Neural progenitor cell (in vitro differentiated cells): ENCODE data around the gene RFX8. TPM values are rescaled to one million over a fixed set of nuclear protein-coding genes. Genes with fewer than 3 reads are reported as not detected.

Experiments
- DNase-seq: peaks from one replicate; pipeline ENCODE4 v3.0.0-alpha.2; 2016; ENCODE audit warnings: low spot score
- H2AFZ ChIP-seq: fragments of 200-600 bp; sonication (generic); replicated peaks from 2 replicates; pipeline ENCODE4 v1.6.1; 2016; ENCODE audit warnings: antibody characterized with exemption
- H3F3A ChIP-seq: fragments of 200-600 bp; sonication (generic); 2 replicates; pipeline ENCODE4 v1.6.1; 2016; ENCODE audit warnings: antibody characterized with exemption, low read depth
- H3K27ac ChIP-seq: fragments of 200-600 bp; sonication (generic); 2 replicates; pipeline ENCODE4 v1.5.1; 2016; ENCODE audit warnings: mild to moderate bottlenecking
- H3K27me3 ChIP-seq: fragments of 200-600 bp; sonication (generic); 2 replicates; pipeline ENCODE4 v1.6.1; 2016; ENCODE audit warnings: mild to moderate bottlenecking, moderate library complexity
- H3K36me3 ChIP-seq: fragments of 200-600 bp; sonication (generic); 2 replicates; pipeline ENCODE4 v1.5.1; 2016
- H3K4me1 ChIP-seq: fragments of 200-600 bp; sonication (generic); 2 replicates; pipeline ENCODE4 v1.6.1; 2016; ENCODE audit warnings: mixed run types
- H3K4me2 ChIP-seq: fragments of 200-600 bp; sonication (generic); 2 replicates; pipeline ENCODE4 v1.6.1; 2016
- H3K4me3 ChIP-seq: fragments of 200-600 bp; sonication (generic); 2 replicates; pipeline ENCODE4 v1.5.1; 2016
- H3K79me2 ChIP-seq: fragments of 200-600 bp; sonication (generic); 2 replicates; pipeline ENCODE4 v1.6.1; 2016; ENCODE audit warnings: low read depth
- H3K9ac ChIP-seq: fragments of 200-600 bp; sonication (generic); 2 replicates; pipeline ENCODE4 v1.6.1; 2016
- H3K9me3 ChIP-seq: fragments of 200-600 bp; sonication (generic); 2 replicates; pipeline ENCODE4 v1.5.1; 2016; ENCODE audit warnings: low read depth
- H4K20me1 ChIP-seq: fragments of 200-600 bp; sonication (generic); 2 replicates; pipeline ENCODE4 v1.6.1; 2016; ENCODE audit warnings: low read depth
- H3K27ac Mint-ChIP-seq: 3 replicates; pipeline ENCODE4 v1.8.0; 2021; ENCODE audit warnings: mixed read lengths
- H3K27me3 Mint-ChIP-seq: 2 replicates; pipeline ENCODE4 v1.8.0; 2022; ENCODE audit warnings: low read depth, mild to moderate bottlenecking, inconsistent platforms, moderate library complexity, mixed read lengths; ENCODE audit not compliant: insufficient read depth
- H3K36me3 Mint-ChIP-seq: 3 replicates; pipeline ENCODE4 v1.8.0; 2021; ENCODE audit warnings: mixed read lengths
- H3K4me1 Mint-ChIP-seq: 3 replicates; pipeline ENCODE4 v1.8.0; 2021; ENCODE audit warnings: mixed read lengths
- H3K4me3 Mint-ChIP-seq: 3 replicates; pipeline ENCODE4 v1.8.0; 2021; ENCODE audit warnings: mild to moderate bottlenecking, moderate library complexity, mixed read lengths
- H3K9me3 Mint-ChIP-seq: 3 replicates; pipeline ENCODE4 v1.8.0; 2020; ENCODE audit warnings: mixed read lengths
- CTCF ChIP-seq: fragments of 200-600 bp; sonication (generic); IDR thresholded peaks from 2 replicates; pipeline ENCODE4 v1.5.1; 2017; ENCODE audit warnings: antibody characterized with exemption, mild to moderate bottlenecking
- EZH2 ChIP-seq: fragments of 200-600 bp; sonication (generic); IDR thresholded peaks from 2 replicates; pipeline ENCODE4 v1.6.1; 2017; ENCODE audit warnings: antibody characterized with exemption, mild to moderate bottlenecking, moderate library complexity
- EZH2phosphoT487 ChIP-seq: fragments of 200-600 bp; sonication (generic); IDR thresholded peaks from 2 replicates; pipeline ENCODE4 v1.6.1; 2017; ENCODE audit warnings: antibody characterized with exemption
- total RNA-seq: library from RNA; depleted of rRNA; stranded (reverse); fragments of >200 nt; gene quantifications from 2 replicates; pipeline ENCODE4 v1.2.3, GENCODE V29; 2015; ENCODE audit warnings: low replicate concordance

The RFX8 gene
- total RNA-seq, 1 donor from 2014 or later = 0.37 TPM

DNA sequence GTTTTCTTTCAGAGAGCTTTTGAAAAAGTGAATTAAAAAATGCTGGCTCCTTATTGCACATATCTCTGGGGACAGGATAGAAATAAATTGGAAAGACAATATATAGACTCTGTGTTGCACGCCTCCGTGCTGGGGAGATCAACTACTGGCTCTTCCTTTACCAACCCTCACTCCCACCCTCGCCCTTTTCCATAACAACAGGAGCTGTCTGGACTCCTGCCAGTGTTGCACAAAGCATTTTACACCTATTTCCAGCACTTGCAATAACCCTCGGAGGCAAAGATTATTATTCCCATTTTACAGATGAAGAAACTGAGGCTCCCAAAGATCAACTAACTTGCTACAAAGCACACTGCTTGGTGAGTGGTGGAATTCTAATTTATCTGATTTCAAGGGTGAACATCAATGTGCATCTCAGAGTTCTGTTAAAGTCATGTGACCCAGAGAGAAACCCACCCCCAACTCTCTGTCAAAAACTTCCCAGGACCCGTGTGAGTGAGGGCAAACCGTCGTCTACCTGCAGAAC lies 91.8 kb downstream of the RFX8 start:
- Mint-ChIP-seq H3K36me3 (no peaks in the 10 kb centered on the region), H3K9me3 (no peaks in the 10 kb centered on the region), H3K27ac (no peak overlapping the region), H3K4me1 (peaks cover 15% of the 10 kb centered on the region), H3K27me3 (peaks cover 25% of the 10 kb centered on the region), H3K4me3 (no peak overlapping the region)
- no peak for DNase-seq
- TF ChIP-seq EZH2phosphoT487 (no peak), CTCF (no peak), EZH2 (no peak)
- H3K36me3 ChIP-seq = no peaks in the 10 kb centered on the region
- no peak overlapping the region for H3K4me3 ChIP-seq
- H4K20me1 ChIP-seq = no peaks in the 10 kb centered on the region
- H3K27ac ChIP-seq = no peak overlapping the region
- H3K4me2 ChIP-seq = no peak overlapping the region
- H3K79me2 ChIP-seq = no peaks in the 10 kb centered on the region
- H3K27me3 ChIP-seq = peaks cover 40% of the 10 kb centered on the region
- H3K9ac ChIP-seq = no peak overlapping the region
- no peak overlapping the region for H2AFZ ChIP-seq
- H3K4me1 ChIP-seq = no peaks in the 10 kb centered on the region
- no peaks in the 10 kb centered on the region for H3F3A ChIP-seq
- no peaks in the 10 kb centered on the region for H3K9me3 ChIP-seq

- H3K79me2 ChIP-seq = no peaks in the 10 kb centered on the region
- Mint-ChIP-seq H3K4me1 (peaks cover 15% of the 10 kb centered on the region), H3K27me3 (peaks cover 21% of the 10 kb centered on the region), H3K27ac (no peak overlapping the region), H3K4me3 (no peak overlapping the region), H3K36me3 (no peaks in the 10 kb centered on the region), H3K9me3 (no peaks in the 10 kb centered on the region)
- no peaks in the 10 kb centered on the region for H3K9me3 ChIP-seq
- peaks cover 34% of the 10 kb centered on the region for H3K27me3 ChIP-seq
- no peak overlapping the region for H3K4me2 ChIP-seq
- TF ChIP-seq EZH2phosphoT487 (no peak), CTCF (no peak), EZH2 (no peak)
- no peak overlapping the region for H2AFZ ChIP-seq
- no peaks in the 10 kb centered on the region for H3K4me1 ChIP-seq
- no peak overlapping the region for H3K9ac ChIP-seq
- H3K4me3 ChIP-seq = no peak overlapping the region
- H4K20me1 ChIP-seq = no peaks in the 10 kb centered on the region
- H3F3A ChIP-seq = no peaks in the 10 kb centered on the region
- H3K36me3 ChIP-seq = no peaks in the 10 kb centered on the region
- DNase-seq = no peak
- H3K27ac ChIP-seq = no peak overlapping the region
Observed at GRCh38 chr2:101382442-101382841, 92.5 kb downstream of the RFX8 start.

GRCh38 chr2:101380376-101380775 lies 94.5 kb downstream of the RFX8 start:
- Mint-ChIP-seq H3K4me3 (no peak overlapping the region), H3K36me3 (no peaks in the 10 kb centered on the region), H3K27me3 (peaks cover 13% of the 10 kb centered on the region), H3K4me1 (peaks cover 15% of the 10 kb centered on the region), H3K9me3 (no peaks in the 10 kb centered on the region), H3K27ac (no peak overlapping the region)
- H3K4me3 ChIP-seq = no peak overlapping the region
- no peaks in the 10 kb centered on the region for H4K20me1 ChIP-seq
- peaks cover 13% of the 10 kb centered on the region for H3K27me3 ChIP-seq
- no peaks in the 10 kb centered on the region for H3K9me3 ChIP-seq
- TF ChIP-seq EZH2 = no peak
- no peak for TF ChIP-seq EZH2phosphoT487
- no peak for TF ChIP-seq CTCF
- no peak overlapping the region for H3K4me2 ChIP-seq
- H3K4me1 ChIP-seq = no peaks in the 10 kb centered on the region
- H3K9ac ChIP-seq = no peak overlapping the region
- H3K79me2 ChIP-seq = no peaks in the 10 kb centered on the region
- no peaks in the 10 kb centered on the region for H3K36me3 ChIP-seq
- no peak for DNase-seq
- H2AFZ ChIP-seq = no peak overlapping the region
- no peak overlapping the region for H3K27ac ChIP-seq
- no peaks in the 10 kb centered on the region for H3F3A ChIP-seq
